ENCODE data around the gene HPGD. TPM values are rescaled to one million over a fixed set of nuclear protein-coding genes. Genes with fewer than 3 reads are reported as not detected.

HPGD gene
- total and polyA plus RNA-seq, 2 of the 8 experiments (the other 6 are each of a cell fraction or from before 2014, with no cell fraction given) = 1.1 to 1.3 TPM

GRCh38 chr4:174490451-174490961 lies 31.8 kb downstream of the HPGD start:
- Histone ChIP-seq H2BK20ac (ENCODE audit: low read length) (no peak overlapping the region), H2BK120ac (replicated peaks; ENCODE audit: low read depth, low read length) (no peak overlapping the region), H3K23me2 (ENCODE audit: low read depth, low read length) (no peaks in the 10 kb centered on the region), H3K4me1 (replicated peaks in 1 of 4; ENCODE audit: control insufficient read depth in 3 of 4, insufficient read depth in 4 of 4, low read length in 3 of 4) (no peaks in the 10 kb centered on the region), H3K23ac (ENCODE audit: insufficient read length) (no peak overlapping the region), H3K14ac (ENCODE audit: insufficient read length) (no peak overlapping the region), H3K9ac (replicated peaks in 1 of 4; ENCODE audit: extremely low read depth in 1 of 4, low read depth in 3 of 4, low read length in 3 of 4) (no peak overlapping the region), H3K27ac (ENCODE audit: low read depth, low read length) (no peak overlapping the region), H3K18ac (ENCODE audit: extremely low read depth, low read length) (no peak overlapping the region), H4K8ac (ENCODE audit: extremely low read depth, insufficient read depth, low read length) (no peak overlapping the region), H3K4ac (replicated peaks; ENCODE audit: insufficient read length, low read depth, low read length) (no peak overlapping the region), H3K4me3 (ENCODE audit: extremely low read depth in 1 of 4, insufficient read depth in 2 of 4, low read depth in 3 of 4, low read length in 4 of 4) (no peak overlapping the region), H3K79me1 (ENCODE audit: low read depth, low read length) (no peaks in the 10 kb centered on the region), H3K56ac (replicated peaks; ENCODE audit: insufficient read length, low read depth, low read length) (no peak overlapping the region), H2BK5ac (ENCODE audit: low read depth, low read length) (no peak overlapping the region), H2AK5ac (ENCODE audit: low read depth, low read length) (no peak overlapping the region), H4K20me1 (replicated peaks in 1 of 2; ENCODE audit: control insufficient read depth in 1 of 2, insufficient read depth in 2 of 2, low read length in 2 of 2) (no peaks in the 10 kb centered on the region), H2AFZ (ENCODE audit: low read length) (no peak overlapping the region), H3K27me3 (replicated peaks in 1 of 4; ENCODE audit: control insufficient read depth in 3 of 4, extremely low read depth in 1 of 4, insufficient read depth in 3 of 4, low read length in 3 of 4) (no peaks in the 10 kb centered on the region), H3K9me3 (ENCODE audit: insufficient read depth in 2 of 2, low read depth in 1 of 2, low read length in 1 of 2) (no peaks in the 10 kb centered on the region), H2BK12ac (ENCODE audit: low read depth, low read length) (no peak overlapping the region), H4K5ac (ENCODE audit: insufficient read length, low read depth, low read length) (no peak overlapping the region), H2BK15ac (ENCODE audit: low read length) (no peak overlapping the region), H4K91ac (replicated peaks; ENCODE audit: insufficient read length, low read length) (no peak overlapping the region), H3K36me3 (ENCODE audit: control insufficient read depth in 2 of 4, insufficient read depth in 4 of 4, low read length in 3 of 4) (no peaks in the 10 kb centered on the region), H3K79me2 (ENCODE audit: control insufficient read depth in 1 of 2, insufficient read depth in 2 of 2, low read length in 2 of 2) (no peaks in the 10 kb centered on the region), H3K4me2 (ENCODE audit: insufficient read depth in 1 of 2, low read depth in 2 of 2, low read length in 2 of 2) (no peak overlapping the region)
- CTCF ChIA-PET (ENCODE audit: partially characterized antibody) = no interaction called here
- FAIRE-seq = no peak
- POLR2A ChIA-PET (ENCODE audit: partially characterized antibody) = no interaction called here
- no peak for DNase-seq (ENCODE audit: low read depth in 1 of 2, low spot score in 2 of 2)
- 90% methylated on average over 3 of the region's 3 CpGs; no CpG with 5 or more reads in 1 of the 2 experiments for WGBS, 2 experiments (ENCODE audit: extremely low coverage in 1 of 2, insufficient coverage in 1 of 2, insufficient read length in 1 of 2, insufficient replicate concordance in 2 of 2, low coverage in 1 of 2, low lambda C conversion rate in 2 of 2, missing lambda C conversion rate in 1 of 2)
- TF ChIP-seq EP300 (IDR thresholded peaks at IDR 0.05; ENCODE audit: borderline replicate concordance in 1 of 2, low read depth in 2 of 2, low read length in 2 of 2) = no peak
- no peak for TF ChIP-seq SIRT6 (IDR thresholded peaks at IDR 0.05; ENCODE audit: low read length)
- TF ChIP-seq MAX (IDR thresholded peaks at IDR 0.05) = no peak
- TF ChIP-seq KDM4A (IDR thresholded peaks at IDR 0.05; ENCODE audit: low read depth, low read length, severe bottlenecking) = no peak
- no peak for TF ChIP-seq GTF2F1 (IDR thresholded peaks at IDR 0.05; ENCODE audit: borderline replicate concordance, low read depth, low read length)
- no peak for TF ChIP-seq PHF8 (conservative IDR thresholded peaks at IDR 0.05; ENCODE audit: low read depth, low read length)
- TF ChIP-seq SP4 (IDR thresholded peaks at IDR 0.05; ENCODE audit: low read length) = no peak
- TF ChIP-seq POLR2A (IDR thresholded peaks at IDR 0.05; ENCODE audit: control extremely low read depth in 1 of 2, low read depth in 2 of 2, low read length in 2 of 2) = no peak
- no peak for TF ChIP-seq SRF (IDR thresholded peaks at IDR 0.05; ENCODE audit: low read depth, low read length)
- TF ChIP-seq TBP (IDR thresholded peaks at IDR 0.05; ENCODE audit: low read depth, low read length) = no peak
- TF ChIP-seq GABPA (IDR thresholded peaks at IDR 0.05; ENCODE audit: borderline replicate concordance, insufficient read depth, low read length) = no peak
- no peak for TF ChIP-seq SUZ12 (IDR thresholded peaks at IDR 0.05; ENCODE audit: low read length)
- TF ChIP-seq BRCA1 (IDR thresholded peaks at IDR 0.05; ENCODE audit: low read depth, low read length) = no peak
